Esophagus squamous epithelium (tissue), 4 donors: ENCODE measurements around the gene SREBF1.

Source experiments
- CTCF ChIP-seq, 6 experiments: fragments of 450-650 bp in 4 of 6; fragments of 200-600 bp in 2 of 6; sonication (generic) in 2 of 6; IDR thresholded peaks; one replicate each; pipeline ENCODE4 v1.5.1; 2016 to 2019; ENCODE audit warnings: antibody characterized with exemption in 6 of 6, mild to moderate bottlenecking in 4 of 6, moderate library complexity in 4 of 6
- POLR2A ChIP-seq, 4 donors: fragments of 450-650 bp; IDR thresholded peaks; one replicate each; pipeline ENCODE4 v1.6.1; 2017; ENCODE audit warnings: antibody characterized with exemption in 4 of 4, mild to moderate bottlenecking in 4 of 4, moderate library complexity in 3 of 4

- TF ChIP-seq CTCF (IDR thresholded peaks at IDR 0.05) (no peak), POLR2A (IDR thresholded peaks at IDR 0.05) (no peak)
Observed at GRCh38 chr17:17767887-17768418, 68.8 kb downstream of the SREBF1 start.
